Activated CD4-positive, alpha-beta T cell treated with anti-CD3 and anti-CD28 coated beads, Interleukin-2, amount 50 U/mL, for 24 hours (primary cell): ENCODE results near the gene ZSCAN12.

Experiments used
- DNase-seq, 2 donors: peaks; one replicate each; pipeline ENCODE4 v3.0.0-alpha.2; 2020; ENCODE audit warnings: low read depth in 1 of 2, low spot score in 1 of 2

Gene ZSCAN12

DNA sequence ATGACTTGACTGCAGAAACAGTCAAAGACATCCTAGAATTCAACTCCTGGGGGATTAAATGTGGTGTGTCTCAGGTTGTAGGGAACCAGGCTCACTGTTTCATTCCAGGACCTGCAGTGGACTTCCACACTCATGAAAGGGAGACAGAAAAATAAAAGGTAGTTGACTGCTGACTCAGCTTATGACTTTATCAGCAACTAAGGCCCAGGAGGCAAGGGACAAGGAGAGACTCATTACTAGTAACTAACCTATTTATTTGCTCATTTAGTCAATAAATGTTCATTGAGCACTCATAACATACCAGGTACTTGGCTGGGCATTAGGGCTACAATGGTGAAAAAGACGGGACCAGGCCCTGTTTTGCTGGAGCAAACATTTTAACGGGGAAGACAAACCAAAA, 66.5 kb downstream of the ZSCAN12 start:
- DNase-seq, result no peak

DNA sequence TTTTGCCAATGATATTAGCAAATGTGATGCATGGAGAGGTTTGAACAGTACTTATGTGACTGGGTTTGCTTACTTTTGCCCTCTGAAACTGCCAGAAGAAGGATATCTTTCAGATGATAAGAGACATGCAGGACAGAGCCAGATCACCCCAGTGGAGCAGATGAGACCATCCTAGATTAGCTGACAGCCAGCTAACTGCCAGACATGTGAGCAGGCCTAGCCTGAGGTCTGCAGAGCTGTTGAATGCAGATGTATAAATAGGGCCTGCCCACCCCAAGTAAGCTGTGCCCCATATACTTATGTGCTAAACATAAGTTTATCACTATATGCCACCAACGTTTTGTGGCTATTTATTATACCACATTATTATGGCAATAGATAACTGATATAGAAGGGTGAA, 69.5 kb downstream of the ZSCAN12 start:
- no peak for DNase-seq
